ENCODE measurements around the gene ROBO1.

GRCh38 chr3:79380581-79380980 lies 387.2 kb downstream of the ROBO1 start:
- no peak for TF ChIP-seq POLR2A (IDR thresholded peaks at IDR 0.05)
- TF ChIP-seq, protein P1, sequence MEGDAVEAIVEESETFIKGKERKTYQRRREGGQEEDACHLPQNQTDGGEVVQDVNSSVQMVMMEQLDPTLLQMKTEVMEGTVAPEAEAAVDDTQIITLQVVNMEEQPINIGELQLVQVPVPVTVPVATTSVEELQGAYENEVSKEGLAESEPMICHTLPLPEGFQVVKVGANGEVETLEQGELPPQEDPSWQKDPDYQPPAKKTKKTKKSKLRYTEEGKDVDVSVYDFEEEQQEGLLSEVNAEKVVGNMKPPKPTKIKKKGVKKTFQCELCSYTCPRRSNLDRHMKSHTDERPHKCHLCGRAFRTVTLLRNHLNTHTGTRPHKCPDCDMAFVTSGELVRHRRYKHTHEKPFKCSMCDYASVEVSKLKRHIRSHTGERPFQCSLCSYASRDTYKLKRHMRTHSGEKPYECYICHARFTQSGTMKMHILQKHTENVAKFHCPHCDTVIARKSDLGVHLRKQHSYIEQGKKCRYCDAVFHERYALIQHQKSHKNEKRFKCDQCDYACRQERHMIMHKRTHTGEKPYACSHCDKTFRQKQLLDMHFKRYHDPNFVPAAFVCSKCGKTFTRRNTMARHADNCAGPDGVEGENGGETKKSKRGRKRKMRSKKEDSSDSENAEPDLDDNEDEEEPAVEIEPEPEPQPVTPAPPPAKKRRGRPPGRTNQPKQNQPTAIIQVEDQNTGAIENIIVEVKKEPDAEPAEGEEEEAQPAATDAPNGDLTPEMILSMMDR (IDR thresholded peaks at IDR 0.05) = no peak

Measured in thyroid gland (tissue), 4 donors.